Karpas-422 (cell line): Measurements from ENCODE around the gene CEP295NL. TPM values are rescaled to one million over a fixed set of nuclear protein-coding genes. Genes with fewer than 3 reads are reported as not detected.
"Not testable (repeated sequence)": the region's sequence is repeated elsewhere in the genome, so short reads cannot be mapped to it uniquely, and the experiment has no call there.

Experiments used
- DNase-seq: peaks from one replicate; pipeline ENCODE4 v3.0.0-alpha.2; 2015
- H2AFZ ChIP-seq: fragments of 200-600 bp; sonication (generic); 2 replicates; pipeline ENCODE4 v1.6.1; 2014; ENCODE audit warnings: antibody characterized with exemption, low read length, mixed read lengths
- H3K27ac ChIP-seq: fragments of 200-600 bp; sonication (generic); 2 replicates; pipeline ENCODE4 v1.5.1; 2014; ENCODE audit warnings: mild to moderate bottlenecking, low read length, moderate library complexity
- H3K27me3 ChIP-seq: fragments of 200-600 bp; sonication (generic); 2 replicates; pipeline ENCODE4 v1.6.1; 2014; ENCODE audit warnings: low read length, mixed read lengths
- H3K36me3 ChIP-seq: fragments of 200-600 bp; sonication (generic); 2 replicates; pipeline ENCODE4 v1.6.1; 2014; ENCODE audit warnings: low read length, mixed read lengths; ENCODE audit not compliant: insufficient read depth
- H3K4me1 ChIP-seq: fragments of 200-600 bp; sonication (generic); 2 replicates; pipeline ENCODE4 v1.6.1; 2014; ENCODE audit warnings: mild to moderate bottlenecking, low read length, mixed read lengths
- H3K4me2 ChIP-seq: fragments of 200-600 bp; sonication (generic); 2 replicates; pipeline ENCODE4 v1.6.1; 2014; ENCODE audit warnings: low read length, low read depth, mild to moderate bottlenecking; ENCODE audit not compliant: poor library complexity, severe bottlenecking
- H3K4me3 ChIP-seq: fragments of 200-600 bp; sonication (generic); 2 replicates; pipeline ENCODE4 v1.5.1; 2014; ENCODE audit warnings: mild to moderate bottlenecking, antibody characterized with exemption, low read length, mixed read lengths
- H3K79me2 ChIP-seq: fragments of 200-600 bp; sonication (generic); 2 replicates; pipeline ENCODE4 v1.6.1; 2014; ENCODE audit warnings: mild to moderate bottlenecking, low read length, mixed read lengths
- H3K9ac ChIP-seq: fragments of 200-600 bp; sonication (generic); 2 replicates; pipeline ENCODE4 v1.6.0; 2014; ENCODE audit warnings: low read length
- H3K9me2 ChIP-seq: fragments of 200-600 bp; sonication (generic), shearing (Covaris generic); replicated peaks from 2 replicates; pipeline ENCODE4 v1.6.0; 2014; ENCODE audit warnings: mild to moderate bottlenecking, low read length, moderate library complexity; ENCODE audit not compliant: insufficient read depth
- H3K9me3 ChIP-seq: fragments of 300-700, 200-600 bp; sonication (generic); 2 replicates; pipeline ENCODE4 v1.6.1; 2014; ENCODE audit warnings: low read length, mixed read lengths
- H4K20me1 ChIP-seq: fragments of 200-600 bp; sonication (generic); 2 replicates; pipeline ENCODE4 v1.6.1; 2014; ENCODE audit warnings: mild to moderate bottlenecking, antibody characterized with exemption, low read length, low read depth; ENCODE audit not compliant: insufficient read depth
- total RNA-seq: library from RNA; depleted of rRNA; stranded (reverse); fragments of >200 nt; shearing (Covaris generic); gene quantifications from 2 replicates; pipeline ENCODE4 v1.2.3, GENCODE V29; 2014; ENCODE audit warnings: low replicate concordance

CEP295NL gene
- total RNA-seq, 1 experiment from 2014 or later: not detected

- Histone ChIP-seq H3K79me2 (no peaks in the 10 kb centered on the region), H3K36me3 (no peaks in the 10 kb centered on the region), H3K9me2 (no peaks in the 10 kb centered on the region), H4K20me1 (no peaks in the 10 kb centered on the region), H3K27me3 (no peaks in the 10 kb centered on the region), H2AFZ (no peak overlapping the region), H3K4me1 (peaks cover 30% of the 10 kb centered on the region), H3K9ac (no peak overlapping the region), H3K4me2 (no peak overlapping the region), H3K4me3 (no peak overlapping the region), H3K27ac (no peak overlapping the region), H3K9me3 (no peaks in the 10 kb centered on the region)
- DNase-seq: no peak
These were observed 12.5 kb downstream of the CEP295NL start for GRCh38 chr17:78890498-78890897.

- peaks cover 30% of the 10 kb centered on the region for H3K4me1 ChIP-seq
- not testable (repeated sequence) for H3K27me3 ChIP-seq, DNase-seq, H3K4me3 ChIP-seq, H3K27ac ChIP-seq, H3K9me3 ChIP-seq, H3K9ac ChIP-seq, H2AFZ ChIP-seq, H3K9me2 ChIP-seq, H4K20me1 ChIP-seq, H3K79me2 ChIP-seq, H3K36me3 ChIP-seq
- peak overlapping the region; percentile 62 for H3K4me2 ChIP-seq
These were observed 12.9 kb downstream of the CEP295NL start for GRCh38 chr17:78890096-78890495.

- Histone ChIP-seq H3K9ac (peak overlapping the region; percentile 33; the same call in 1 of the 2 replicates), H3K9me2 (no peaks in the 10 kb centered on the region), H3K79me2 (no peaks in the 10 kb centered on the region), H3K27me3 (no peaks in the 10 kb centered on the region), H3K4me1 (peaks cover 30% of the 10 kb centered on the region), H2AFZ (no peak overlapping the region), H3K9me3 (no peaks in the 10 kb centered on the region), H3K4me2 (peak overlapping the region; percentile 62), H4K20me1 (no peaks in the 10 kb centered on the region), H3K4me3 (peak overlapping the region; percentile 27; the same call in 1 of the 2 replicates), H3K36me3 (no peaks in the 10 kb centered on the region), H3K27ac (peak overlapping the region; percentile 56)
- no peak for DNase-seq
These were observed 13.5 kb downstream of the CEP295NL start for GRCh38 chr17:78889531-78889930.

GRCh38 chr17:78888941-78889518, 14.0 kb downstream of the CEP295NL start:
- no peaks in the 10 kb centered on the region for H3K27me3 ChIP-seq
- DNase-seq: peak; percentile 66
- H3K9me2 ChIP-seq: no peaks in the 10 kb centered on the region
- no peaks in the 10 kb centered on the region for H3K36me3 ChIP-seq
- H2AFZ ChIP-seq: no peak overlapping the region
- peak overlapping the region; percentile 62 for H3K4me2 ChIP-seq
- H3K9ac ChIP-seq: peak overlapping the region; percentile 33; the same call in 1 of the 2 replicates
- no peaks in the 10 kb centered on the region for H3K79me2 ChIP-seq
- H4K20me1 ChIP-seq: no peaks in the 10 kb centered on the region
- no peaks in the 10 kb centered on the region for H3K9me3 ChIP-seq
- H3K4me3 ChIP-seq: peak overlapping the region; percentile 27; the same call in 1 of the 2 replicates
- peaks cover 30% of the 10 kb centered on the region for H3K4me1 ChIP-seq
- peak overlapping the region; percentile 56 for H3K27ac ChIP-seq

- H3K9me3 ChIP-seq: no peaks in the 10 kb centered on the region
- H3K4me2 ChIP-seq: no peak overlapping the region
- H3K4me3 ChIP-seq: no peak overlapping the region
- H4K20me1 ChIP-seq: no peaks in the 10 kb centered on the region
- no peak overlapping the region for H3K9ac ChIP-seq
- H3K36me3 ChIP-seq: no peaks in the 10 kb centered on the region
- no peaks in the 10 kb centered on the region for H3K9me2 ChIP-seq
- no peak overlapping the region for H2AFZ ChIP-seq
- peaks cover 24% of the 10 kb centered on the region for H3K4me1 ChIP-seq
- H3K27ac ChIP-seq: no peak overlapping the region
- H3K79me2 ChIP-seq: no peaks in the 10 kb centered on the region
- no peaks in the 10 kb centered on the region for H3K27me3 ChIP-seq
- DNase-seq: no peak
These were observed 16.0 kb downstream of the CEP295NL start for GRCh38 chr17:78886954-78887353.

- Histone ChIP-seq H3K27ac (no peak overlapping the region), H4K20me1 (no peaks in the 10 kb centered on the region), H3K36me3 (no peaks in the 10 kb centered on the region), H2AFZ (no peak overlapping the region), H3K4me2 (no peak overlapping the region), H3K4me3 (no peak overlapping the region), H3K4me1 (peaks cover 24% of the 10 kb centered on the region), H3K27me3 (no peaks in the 10 kb centered on the region), H3K9ac (no peak overlapping the region), H3K9me3 (no peaks in the 10 kb centered on the region), H3K9me2 (no peaks in the 10 kb centered on the region), H3K79me2 (no peaks in the 10 kb centered on the region)
- DNase-seq: no peak
These were observed 17.0 kb downstream of the CEP295NL start for GRCh38 chr17:78885956-78886355.

GRCh38 chr17:78884876-78885667, 17.9 kb downstream of the CEP295NL start:
- Histone ChIP-seq H2AFZ (no peak overlapping the region), H3K79me2 (no peaks in the 10 kb centered on the region), H3K9me2 (no peaks in the 10 kb centered on the region), H3K36me3 (no peaks in the 10 kb centered on the region), H3K4me1 (peaks cover 17% of the 10 kb centered on the region), H3K27me3 (no peaks in the 10 kb centered on the region), H3K27ac (no peak overlapping the region), H3K4me2 (no peak overlapping the region), H3K9ac (no peak overlapping the region), H3K9me3 (no peaks in the 10 kb centered on the region), H4K20me1 (no peaks in the 10 kb centered on the region), H3K4me3 (no peak overlapping the region)
- no peak for DNase-seq

GRCh38 chr17:78884148-78884825, 18.7 kb downstream of the CEP295NL start:
- no peaks in the 10 kb centered on the region for H4K20me1 ChIP-seq
- H3K9me3 ChIP-seq: no peaks in the 10 kb centered on the region
- no peak overlapping the region for H3K9ac ChIP-seq
- no peaks in the 10 kb centered on the region for H3K36me3 ChIP-seq
- H3K27ac ChIP-seq: no peak overlapping the region
- peaks cover 10% of the 10 kb centered on the region for H3K4me1 ChIP-seq
- DNase-seq: no peak
- H3K4me2 ChIP-seq: no peak overlapping the region
- H3K4me3 ChIP-seq: no peak overlapping the region
- H2AFZ ChIP-seq: no peak overlapping the region
- no peaks in the 10 kb centered on the region for H3K79me2 ChIP-seq
- H3K9me2 ChIP-seq: no peaks in the 10 kb centered on the region
- H3K27me3 ChIP-seq: no peaks in the 10 kb centered on the region
